Parathyroid adenoma (tissue), 2 donors: Measurements from ENCODE around the gene MYCBP.

Experiments
- H2AFZ ChIP-seq: fragments of 300-600 bp; sonication (generic); one replicate; pipeline ENCODE4 v1.7.0; 2017; ENCODE audit warnings: antibody characterized with exemption, mild to moderate bottlenecking
- H3K27ac ChIP-seq: fragments of 300-600 bp; sonication (generic); one replicate; pipeline ENCODE4 v1.7.0; 2017
- H3K27me3 ChIP-seq: fragments of 300-600 bp; sonication (generic); one replicate; pipeline ENCODE4 v1.7.0; 2017; ENCODE audit warnings: low read length; ENCODE audit not compliant: control insufficient read depth, insufficient read depth
- H3K36me3 ChIP-seq: fragments of 300-600 bp; sonication (generic); one replicate; pipeline ENCODE4 v1.7.0; 2017; ENCODE audit warnings: low read length; ENCODE audit not compliant: control insufficient read depth, insufficient read depth
- H3K4me1 ChIP-seq: fragments of 300-600 bp; sonication (generic); one replicate; pipeline ENCODE4 v1.7.0; 2017; ENCODE audit warnings: control low read depth
- H3K4me2 ChIP-seq: fragments of 300-600 bp; sonication (generic); one replicate; pipeline ENCODE4 v1.7.0; 2017; ENCODE audit warnings: low read length
- H3K4me3 ChIP-seq: fragments of 300-600 bp; sonication (generic); one replicate; pipeline ENCODE4 v1.7.0; 2017; ENCODE audit warnings: low read depth, low read length
- H3K79me2 ChIP-seq: fragments of 300-600 bp; sonication (generic); one replicate; pipeline ENCODE4 v1.7.0; 2017; ENCODE audit warnings: control low read depth
- H3K9ac ChIP-seq: fragments of 300-600 bp; sonication (generic); one replicate; pipeline ENCODE4 v1.7.0; 2017; ENCODE audit warnings: mild to moderate bottlenecking
- H3K9me3 ChIP-seq: fragments of 300-600 bp; sonication (generic); one replicate; pipeline ENCODE4 v1.7.0; 2017; ENCODE audit warnings: low read length; ENCODE audit not compliant: control insufficient read depth
- CTCF ChIP-seq: fragments of 300-600 bp; sonication (generic); IDR thresholded peaks from one replicate; pipeline ENCODE4 v1.7.0; 2017; ENCODE audit warnings: antibody characterized with exemption, mild to moderate bottlenecking
- donor health status: primary hyperparathyroidism.

Gene MYCBP

GRCh38 chr1:38817267-38818174, 55.6 kb downstream of the MYCBP start:
- no peaks in the 10 kb centered on the region for H3K79me2 ChIP-seq
- no peak overlapping the region for H3K27ac ChIP-seq
- no peaks in the 10 kb centered on the region for H3K36me3 ChIP-seq
- no peaks in the 10 kb centered on the region for H3K9me3 ChIP-seq
- no peaks in the 10 kb centered on the region for H3K27me3 ChIP-seq
- TF ChIP-seq CTCF: no peak
- no peak overlapping the region for H2AFZ ChIP-seq
- no peak overlapping the region for H3K4me3 ChIP-seq
- no peaks in the 10 kb centered on the region for H3K4me1 ChIP-seq
- peak overlapping the region; percentile 52 for H3K4me2 ChIP-seq
- no peak overlapping the region for H3K9ac ChIP-seq

GRCh38 chr1:38815903-38816627, 57.1 kb downstream of the MYCBP start:
- no peaks in the 10 kb centered on the region for H3K27me3 ChIP-seq
- H3K4me2 ChIP-seq: no peak overlapping the region
- H3K4me3 ChIP-seq: no peak overlapping the region
- no peak overlapping the region for H2AFZ ChIP-seq
- no peak overlapping the region for H3K27ac ChIP-seq
- H3K9me3 ChIP-seq: no peaks in the 10 kb centered on the region
- no peaks in the 10 kb centered on the region for H3K36me3 ChIP-seq
- no peak overlapping the region for H3K9ac ChIP-seq
- H3K79me2 ChIP-seq: no peaks in the 10 kb centered on the region
- H3K4me1 ChIP-seq: no peaks in the 10 kb centered on the region
- no peak for TF ChIP-seq CTCF

- no peaks in the 10 kb centered on the region for H3K4me1 ChIP-seq
- no peaks in the 10 kb centered on the region for H3K79me2 ChIP-seq
- H2AFZ ChIP-seq: no peak overlapping the region
- H3K27ac ChIP-seq: no peak overlapping the region
- no peak overlapping the region for H3K9ac ChIP-seq
- H3K9me3 ChIP-seq: no peaks in the 10 kb centered on the region
- H3K4me2 ChIP-seq: no peak overlapping the region
- H3K27me3 ChIP-seq: no peaks in the 10 kb centered on the region
- H3K4me3 ChIP-seq: no peak overlapping the region
- H3K36me3 ChIP-seq: no peaks in the 10 kb centered on the region
- TF ChIP-seq CTCF: no peak
These were observed 58.1 kb downstream of the MYCBP start for GRCh38 chr1:38814984-38815464.

- Histone ChIP-seq H3K9ac (no peak overlapping the region), H3K79me2 (no peaks in the 10 kb centered on the region), H3K9me3 (no peaks in the 10 kb centered on the region), H3K4me1 (no peaks in the 10 kb centered on the region), H2AFZ (no peak overlapping the region), H3K27ac (no peak overlapping the region), H3K27me3 (no peaks in the 10 kb centered on the region), H3K36me3 (no peaks in the 10 kb centered on the region), H3K4me3 (no peak overlapping the region), H3K4me2 (no peak overlapping the region)
- no peak for TF ChIP-seq CTCF
These were observed 58.6 kb downstream of the MYCBP start for GRCh38 chr1:38814444-38814983.
